ENCODE data around the gene LSAMP. TPM values are rescaled to one million over a fixed set of nuclear protein-coding genes. Genes with fewer than 3 reads are reported as not detected.

Gene LSAMP
- total and polyA plus RNA-seq, 2 of the 8 experiments (the other 6 are each of a cell fraction or from before 2014, with no cell fraction given): 1.8 to 5.7 TPM

DNA sequence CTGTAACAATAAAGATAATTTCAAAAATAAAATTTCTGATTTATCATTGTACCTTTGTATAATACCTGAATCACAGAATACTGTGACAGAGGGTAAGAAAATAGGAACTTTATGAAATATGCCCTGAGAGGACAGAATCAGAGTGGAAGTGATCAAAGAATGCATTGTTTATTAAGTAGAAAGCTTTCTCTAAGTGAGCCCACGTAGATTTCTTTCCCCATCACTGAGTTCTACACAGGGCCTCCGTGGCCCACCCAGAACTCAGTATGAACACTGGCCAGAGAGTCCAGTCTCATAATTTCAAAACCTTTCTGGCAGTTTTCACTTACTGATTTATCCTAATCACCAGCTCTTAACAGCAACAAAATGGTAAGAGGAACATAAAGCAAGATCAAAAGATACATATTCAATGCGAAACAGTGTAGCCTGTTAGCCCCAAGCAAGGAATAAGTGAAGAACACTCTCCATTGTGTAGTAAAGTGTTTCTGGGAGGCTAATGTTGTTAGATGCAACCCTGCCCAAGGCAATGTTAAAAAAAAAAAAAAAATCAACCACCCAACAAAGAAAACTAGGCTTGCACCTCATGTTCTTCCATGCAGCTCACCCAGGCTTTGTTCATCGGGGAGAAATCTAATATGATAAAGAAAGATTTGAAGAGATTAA, 341.3 kb downstream of the LSAMP start (continued):
- TF ChIP-seq KDM5A (IDR thresholded peaks at IDR 0.05; ENCODE audit: low read length): no peak
- no peak for TF ChIP-seq TAF1 (IDR thresholded peaks at IDR 0.05; ENCODE audit: low read depth, low read length)

Measured in H1 (cell line).